ENCODE measurements around the gene AGAP3. TPM values are rescaled to one million over a fixed set of nuclear protein-coding genes. Genes with fewer than 3 reads are reported as not detected.
A peak's percentile ranks its signal among the peaks of the same experiment; 100 is the strongest.

The AGAP3 gene
- total and polyA plus RNA-seq, 12 donors, result 40.2 to 93.4 (median 50.3) TPM

DNA sequence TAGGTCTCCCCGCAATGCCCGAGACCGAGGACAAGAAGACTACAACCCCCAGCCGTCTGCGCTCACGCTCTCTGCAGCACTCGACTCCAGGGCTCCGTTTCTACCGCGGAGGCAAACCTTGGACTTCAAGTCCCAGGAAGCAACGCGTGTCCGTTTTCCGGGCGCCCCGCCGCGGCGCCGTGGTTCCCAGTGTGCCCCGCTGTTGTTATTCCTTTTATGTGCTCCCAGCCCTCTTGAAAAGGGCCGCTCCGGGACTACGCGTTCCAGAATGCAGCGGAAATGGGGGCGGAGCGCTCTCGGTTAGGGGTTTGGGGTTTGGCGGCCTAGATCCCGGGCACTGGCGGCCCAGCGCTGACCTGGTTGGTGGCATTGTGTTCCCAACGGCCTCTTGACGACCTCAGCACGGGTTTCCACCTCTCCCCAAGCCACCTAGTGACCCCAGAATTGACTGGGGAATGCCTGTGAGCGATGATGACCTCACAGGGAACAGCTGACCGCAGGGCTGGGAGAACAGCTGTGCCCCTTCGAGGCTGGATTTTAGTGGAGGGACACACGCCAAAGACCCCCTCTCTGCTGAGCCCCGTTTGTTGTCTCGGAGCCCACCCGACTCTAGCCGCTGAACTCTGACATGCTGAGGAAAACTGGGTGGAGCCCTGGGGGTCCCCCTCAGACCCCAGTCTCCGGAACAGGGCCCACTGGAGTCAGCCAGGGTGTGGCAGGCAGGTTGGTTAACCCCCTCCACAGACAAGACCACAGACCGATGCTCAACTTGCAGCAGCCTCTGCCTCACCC, 28.1 kb upstream of the AGAP3 start:
- Histone ChIP-seq H3K27ac (peak overlapping the region; percentile 94 to 98 (median 97)), H3K4me1 (peaks cover 33 to 55% (median 50%) of the 10 kb centered on the region in 9 donors), H3K9me3 (no peaks in the 10 kb centered on the region), H3K27me3 (no peaks in the 10 kb centered on the region), H3K4me3 (peak overlapping the region; percentile 22 to 95 (median 88)), H3K36me3 (peaks cover 0 to 12% (median 0%) of the 10 kb centered on the region in 9 donors)
- peak in 1 of 9 donors; percentile 18 for TF ChIP-seq CTCF (IDR thresholded peaks at IDR 0.05)
- intact Hi-C loops (cut with DNase I), result loop anchor here in 7 of 10 donors (1.0 to 10.0 kb wide), 6 partner anchors 23 to 57 kb away; partner anchors contain the start of genes FASTK (in 5 of the 7), ABCB8 (in 2 of the 7) and AGAP3 (in 1 of the 7)
- WGBS, 2 donors, result 1 to 2% methylated on average over 46 of the region's 46 CpGs
- ATAC-seq (peak; percentile 89 to 93 (median 90)), DNase-seq (peak; percentile 98 to 99)

DNA sequence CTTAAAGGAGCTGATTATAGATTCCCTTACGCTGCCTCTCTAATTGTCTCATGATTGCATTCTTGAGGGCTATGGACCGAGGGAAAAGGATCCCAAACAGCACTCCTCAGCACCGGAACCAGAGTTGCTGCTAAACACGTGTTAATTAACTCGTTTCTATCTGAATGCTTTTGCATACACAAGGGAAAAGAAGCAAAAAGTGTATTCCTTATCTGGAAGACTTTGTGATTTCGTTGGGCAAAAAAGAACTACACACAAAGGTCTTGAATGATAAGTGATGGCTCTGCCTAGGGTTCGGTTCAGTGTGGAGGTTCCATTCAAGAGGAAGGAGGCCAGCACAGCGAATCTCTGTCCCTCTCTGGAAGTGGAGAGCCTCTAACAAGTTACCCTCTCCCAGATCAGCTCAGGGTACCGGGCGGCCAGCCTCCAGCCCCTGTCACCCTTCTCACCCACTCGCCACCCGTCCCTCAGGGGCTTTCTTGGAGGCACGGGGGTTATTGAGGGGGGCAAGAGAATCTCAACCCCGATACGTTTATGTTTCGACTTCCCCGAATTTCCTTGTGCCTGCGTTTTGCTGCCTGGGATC, 27.4 kb upstream of the AGAP3 start:
- TF ChIP-seq CTCF (IDR thresholded peaks at IDR 0.05), result no peak
- 4 to 7% methylated on average over 18 of the region's 18 CpGs for WGBS, 2 donors
- H3K4me1 ChIP-seq, result peaks cover 34 to 60% (median 55%) of the 10 kb centered on the region in 9 donors
- peak overlapping the region; percentile 94 to 98 (median 97) for H3K27ac ChIP-seq
- DNase-seq (no peak), ATAC-seq (no peak)
- intact Hi-C loops (cut with DNase I), result loop anchor here in 8 of 10 donors (1.0 to 10.0 kb wide), 6 partner anchors 22 to 56 kb away; partner anchors contain the start of genes FASTK (in 5 of the 8), ABCB8 (in 3 of the 8) and AGAP3 (in 1 of the 8)
- H3K27me3 ChIP-seq, result no peaks in the 10 kb centered on the region
- H3K36me3 ChIP-seq, result peaks cover 0 to 9% (median 0%) of the 10 kb centered on the region in 9 donors
- H3K4me3 ChIP-seq, result peak overlapping the region; percentile 70 to 95 (median 88)
- no peaks in the 10 kb centered on the region for H3K9me3 ChIP-seq

- H3K4me1 ChIP-seq, result peaks cover 34 to 60% (median 55%) of the 10 kb centered on the region in 9 donors
- H3K9me3 ChIP-seq, result no peaks in the 10 kb centered on the region
- peak within 1 kb of the TSS; percentile 94 to 98 (median 97) for H3K27ac ChIP-seq
- 1% methylated on average over 61 to 75 of the region's 75 CpGs for WGBS, 2 donors
- peak within 1 kb of the TSS; percentile 70 to 95 (median 88) for H3K4me3 ChIP-seq
- H3K27me3 ChIP-seq, result no peaks in the 10 kb centered on the region
- peak; percentile 56 to 76 (median 63) for ATAC-seq
- peaks cover 0 to 15% (median 3%) of the 10 kb centered on the region in 9 donors for H3K36me3 ChIP-seq
- intact Hi-C loops (cut with DNase I), result loop anchor here in 8 of 10 donors (1.0 to 10.0 kb wide), 7 partner anchors 21 to 55 kb away; partner anchors contain the start of genes FASTK (in 5 of the 8), ABCB8 (in 2 of the 8) and AGAP3 (in 1 of the 8)
- peak; percentile 84 to 86 for DNase-seq
- TF ChIP-seq CTCF (IDR thresholded peaks at IDR 0.05), result peak; percentile 15 to 72 (median 57)
These were observed 26.7 kb upstream of the AGAP3 start, which contains the start of gene SLC4A2 for GRCh38 chr7:151059367-151060112. TSS of gene SLC4A2 (plus strand) at chr7:151059589. CDS start at chr7:151061988, 2,399 bp downstream.

All from heart right ventricle (tissue), 16 donors.